ENCODE data around the gene HACE1.
A peak's percentile ranks its signal among the peaks of the same experiment; 100 is the strongest.

HACE1 gene

DNA sequence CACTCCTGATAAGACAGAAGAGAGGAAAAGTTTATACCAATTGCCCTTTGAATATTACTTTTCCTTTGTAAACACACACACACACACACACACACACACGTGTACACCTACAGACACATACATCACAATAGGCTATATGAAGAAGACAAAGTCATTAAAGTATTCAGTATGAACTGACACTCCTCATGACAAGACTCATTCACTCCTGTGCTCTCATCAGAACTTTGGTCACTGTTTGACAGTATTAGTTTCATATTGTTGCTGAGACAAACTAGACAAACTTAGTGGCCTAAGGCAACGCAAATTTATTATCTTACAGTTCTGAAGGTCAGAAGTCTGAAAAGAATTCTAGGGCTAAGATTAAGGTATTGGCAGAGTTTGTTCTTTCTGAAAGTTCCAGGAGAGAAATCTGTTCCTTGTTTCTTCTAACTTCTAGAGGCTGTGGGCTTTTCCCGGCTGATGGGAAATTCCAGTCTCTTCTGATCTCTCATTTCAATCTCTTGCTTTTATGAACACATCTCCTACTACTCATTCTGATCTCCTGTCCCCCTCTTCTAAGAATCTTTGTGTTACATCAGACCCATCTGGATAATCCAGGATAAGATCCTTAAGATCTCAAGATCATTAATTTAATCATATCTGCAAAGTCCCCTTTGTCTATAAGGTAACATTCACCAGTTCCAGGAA, 171.3 kb downstream of the HACE1 start:
- H3K9me3 ChIP-seq (ENCODE audit: insufficient read depth, low read depth, low read length): no peaks in the 10 kb centered on the region
- no peaks in the 10 kb centered on the region for H3K9me2 ChIP-seq (replicated peaks; ENCODE audit: low read depth, low read length)
- H3K27me3 ChIP-seq (ENCODE audit: insufficient read depth, low read length, poor library complexity, severe bottlenecking): no peaks in the 10 kb centered on the region
- peak overlapping the region; percentile 22; the same call in 1 of the 2 replicates for H2AFZ ChIP-seq (ENCODE audit: low read length)
- H3F3A ChIP-seq (ENCODE audit: low read depth): no peaks in the 10 kb centered on the region
- no peaks in the 10 kb centered on the region for H3K36me3 ChIP-seq (ENCODE audit: insufficient read depth, low read length)
- no peaks in the 10 kb centered on the region for H4K20me1 ChIP-seq (ENCODE audit: insufficient read depth, low read length, poor library complexity, severe bottlenecking)
- TF ChIP-seq EZH2phosphoT487 (IDR thresholded peaks at IDR 0.05; ENCODE audit: borderline replicate concordance): no peak
- TF ChIP-seq, protein P1, sequence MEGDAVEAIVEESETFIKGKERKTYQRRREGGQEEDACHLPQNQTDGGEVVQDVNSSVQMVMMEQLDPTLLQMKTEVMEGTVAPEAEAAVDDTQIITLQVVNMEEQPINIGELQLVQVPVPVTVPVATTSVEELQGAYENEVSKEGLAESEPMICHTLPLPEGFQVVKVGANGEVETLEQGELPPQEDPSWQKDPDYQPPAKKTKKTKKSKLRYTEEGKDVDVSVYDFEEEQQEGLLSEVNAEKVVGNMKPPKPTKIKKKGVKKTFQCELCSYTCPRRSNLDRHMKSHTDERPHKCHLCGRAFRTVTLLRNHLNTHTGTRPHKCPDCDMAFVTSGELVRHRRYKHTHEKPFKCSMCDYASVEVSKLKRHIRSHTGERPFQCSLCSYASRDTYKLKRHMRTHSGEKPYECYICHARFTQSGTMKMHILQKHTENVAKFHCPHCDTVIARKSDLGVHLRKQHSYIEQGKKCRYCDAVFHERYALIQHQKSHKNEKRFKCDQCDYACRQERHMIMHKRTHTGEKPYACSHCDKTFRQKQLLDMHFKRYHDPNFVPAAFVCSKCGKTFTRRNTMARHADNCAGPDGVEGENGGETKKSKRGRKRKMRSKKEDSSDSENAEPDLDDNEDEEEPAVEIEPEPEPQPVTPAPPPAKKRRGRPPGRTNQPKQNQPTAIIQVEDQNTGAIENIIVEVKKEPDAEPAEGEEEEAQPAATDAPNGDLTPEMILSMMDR (conservative IDR thresholded peaks at IDR 0.05; ENCODE audit: low read length): no peak
- H3K9ac ChIP-seq (ENCODE audit: low read depth, low read length, poor library complexity, severe bottlenecking): no peak overlapping the region
- H3K4me1 ChIP-seq (ENCODE audit: insufficient read depth, low read length, poor library complexity, severe bottlenecking): peaks cover 34% of the 10 kb centered on the region
- H3K4me3 ChIP-seq (ENCODE audit: low read length, poor library complexity, severe bottlenecking): no peak overlapping the region
- no peak overlapping the region for H3K4me2 ChIP-seq (ENCODE audit: low read depth, low read length, poor library complexity, severe bottlenecking)
- H3K79me2 ChIP-seq (ENCODE audit: insufficient read depth, low read length): no peaks in the 10 kb centered on the region

DNA sequence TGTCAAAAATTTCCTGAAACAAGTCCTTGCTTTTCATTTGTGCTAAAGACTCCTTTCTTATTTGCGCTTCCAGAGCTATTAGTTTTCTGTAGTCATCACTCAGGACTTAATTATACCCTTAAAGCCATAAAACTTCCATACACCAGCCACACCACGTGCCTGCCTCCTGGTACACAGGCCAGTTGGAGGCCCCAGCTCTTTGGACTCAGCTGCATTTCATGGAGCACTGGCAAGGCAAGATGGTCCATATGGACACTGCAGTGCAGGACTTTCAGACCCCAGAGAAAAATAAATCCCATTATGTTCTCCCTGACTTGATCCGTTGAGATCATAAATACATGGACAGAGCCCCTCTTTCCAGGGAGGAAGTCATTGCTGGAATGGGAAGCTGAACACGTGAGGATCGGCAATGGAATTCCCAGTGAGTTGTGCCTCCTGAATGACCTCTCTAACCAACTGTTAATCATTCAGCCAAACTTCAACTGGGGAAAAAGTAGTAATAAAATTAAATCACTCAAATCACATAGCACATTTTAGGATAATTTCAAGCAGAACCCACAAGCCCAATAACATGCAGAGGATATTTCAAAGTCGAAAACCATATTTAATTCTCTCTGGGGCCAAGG, 173.1 kb downstream of the HACE1 start:
- Histone ChIP-seq H3F3A (ENCODE audit: low read depth) (no peaks in the 10 kb centered on the region), H3K9me3 (ENCODE audit: insufficient read depth, low read depth, low read length) (no peaks in the 10 kb centered on the region), H3K36me3 (ENCODE audit: insufficient read depth, low read length) (no peaks in the 10 kb centered on the region), H3K27me3 (ENCODE audit: insufficient read depth, low read length, poor library complexity, severe bottlenecking) (no peaks in the 10 kb centered on the region), H3K4me2 (ENCODE audit: low read depth, low read length, poor library complexity, severe bottlenecking) (no peak overlapping the region), H3K4me1 (ENCODE audit: insufficient read depth, low read length, poor library complexity, severe bottlenecking) (peaks cover 30% of the 10 kb centered on the region), H3K4me3 (ENCODE audit: low read length, poor library complexity, severe bottlenecking) (no peak overlapping the region), H3K9me2 (replicated peaks; ENCODE audit: low read depth, low read length) (no peaks in the 10 kb centered on the region), H3K79me2 (ENCODE audit: insufficient read depth, low read length) (no peaks in the 10 kb centered on the region), H2AFZ (ENCODE audit: low read length) (peak overlapping the region; percentile 54; the same call in 1 of the 2 replicates), H3K9ac (ENCODE audit: low read depth, low read length, poor library complexity, severe bottlenecking) (no peak overlapping the region), H4K20me1 (ENCODE audit: insufficient read depth, low read length, poor library complexity, severe bottlenecking) (no peaks in the 10 kb centered on the region)
- TF ChIP-seq, protein P1 (conservative IDR thresholded peaks at IDR 0.05; ENCODE audit: low read length): no peak
- no peak for TF ChIP-seq EZH2phosphoT487 (IDR thresholded peaks at IDR 0.05; ENCODE audit: borderline replicate concordance)

DNA sequence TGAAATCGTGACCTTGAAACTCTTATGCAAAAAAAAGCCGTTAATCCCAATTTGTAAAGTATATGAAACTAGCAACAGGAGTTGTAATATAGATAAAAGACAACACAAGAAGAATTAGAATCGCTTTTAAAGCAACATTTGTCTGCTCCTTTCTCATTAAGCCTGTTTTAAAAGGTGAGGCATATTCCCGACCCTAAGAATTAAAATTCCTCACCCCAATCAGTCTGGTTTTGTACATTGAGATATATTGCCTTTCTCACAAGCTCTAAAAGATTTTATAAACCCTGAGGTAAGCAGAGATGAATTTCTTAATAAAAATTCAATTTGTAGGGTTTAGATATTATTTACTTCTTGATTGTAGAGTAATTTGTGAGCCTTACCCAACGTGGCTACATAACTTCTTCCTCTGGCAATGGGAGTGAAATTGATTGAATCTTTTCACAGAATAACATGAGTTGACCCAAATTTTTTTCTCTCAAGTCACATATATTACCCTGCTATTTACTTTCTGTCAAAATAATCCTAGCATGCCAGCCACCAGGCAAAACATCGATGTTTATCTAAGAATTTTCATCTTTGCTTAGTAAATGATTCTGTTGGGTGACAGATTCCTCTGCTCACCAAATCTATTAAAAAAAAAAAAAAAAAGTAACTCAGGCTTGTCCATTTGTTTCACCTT, 173.7 kb downstream of the HACE1 start:
- Histone ChIP-seq H3K4me2 (ENCODE audit: low read depth, low read length, poor library complexity, severe bottlenecking) (no peak overlapping the region), H3F3A (ENCODE audit: low read depth) (no peaks in the 10 kb centered on the region), H3K9me2 (replicated peaks; ENCODE audit: low read depth, low read length) (no peaks in the 10 kb centered on the region), H4K20me1 (ENCODE audit: insufficient read depth, low read length, poor library complexity, severe bottlenecking) (no peaks in the 10 kb centered on the region), H3K27me3 (ENCODE audit: insufficient read depth, low read length, poor library complexity, severe bottlenecking) (no peaks in the 10 kb centered on the region), H2AFZ (ENCODE audit: low read length) (no peak overlapping the region), H3K36me3 (ENCODE audit: insufficient read depth, low read length) (no peaks in the 10 kb centered on the region), H3K9ac (ENCODE audit: low read depth, low read length, poor library complexity, severe bottlenecking) (no peak overlapping the region), H3K4me3 (ENCODE audit: low read length, poor library complexity, severe bottlenecking) (no peak overlapping the region), H3K79me2 (ENCODE audit: insufficient read depth, low read length) (no peaks in the 10 kb centered on the region), H3K9me3 (ENCODE audit: insufficient read depth, low read depth, low read length) (no peaks in the 10 kb centered on the region), H3K4me1 (ENCODE audit: insufficient read depth, low read length, poor library complexity, severe bottlenecking) (peaks cover 30% of the 10 kb centered on the region)
- TF ChIP-seq EZH2phosphoT487 (IDR thresholded peaks at IDR 0.05; ENCODE audit: borderline replicate concordance): no peak
- TF ChIP-seq, protein P1 (conservative IDR thresholded peaks at IDR 0.05; ENCODE audit: low read length): no peak

Measured in Loucy (cell line).